GM23338 (cell line): ENCODE measurements around the gene MEN1. TPM values are rescaled to one million over a fixed set of nuclear protein-coding genes. Genes with fewer than 3 reads are reported as not detected.

Source experiments
- CREB1 ChIP-seq: fragments of 250-450 bp; sonication (Bioruptor Pico); IDR thresholded peaks from 2 replicates; pipeline ENCODE4 v1.5.0; 2020; ENCODE audit warnings: low read depth, mild to moderate bottlenecking, moderate library complexity
- CTCF ChIP-seq, 2 experiments: fragments of 200-600 bp in 1 of 2; sonication (generic) in 1 of 2; conservative IDR thresholded peaks; 2 replicates each; pipeline versions ENCODE4 v1.5.1 to v1.6.1; 2016 to 2017; ENCODE audit warnings: antibody characterized with exemption in 2 of 2, low read depth in 2 of 2, mild to moderate bottlenecking in 2 of 2, moderate library complexity in 1 of 2
- ETS1 ChIP-seq: IDR thresholded peaks from 2 replicates; pipeline ENCODE4 v1.6.1; 2016; ENCODE audit warnings: antibody characterized with exemption
- EZH2phosphoT487 ChIP-seq: fragments of 200-600 bp; sonication (generic); IDR thresholded peaks from one replicate; pipeline ENCODE4 v1.8.1; 2018; ENCODE audit warnings: antibody characterized with exemption; ENCODE audit not compliant: unreplicated experiment
- ZNF462 ChIP-seq: fragments of 250-450 bp; sonication (Bioruptor Pico); IDR thresholded peaks from 2 replicates; pipeline ENCODE4 v1.5.0; 2020; ENCODE audit warnings: mild to moderate bottlenecking, moderate library complexity
- polyA plus RNA-seq: library from polyadenylated mRNA; unstranded; fragments of >200 nt; fragmentation: Nextera tagmentation; extraction: Ambion mirVana; gene quantifications from 2 replicates; pipeline ENCODE4 v1.2.1, GENCODE V29; 2016
- total RNA-seq: library from RNA; depleted of rRNA; stranded (reverse); fragments of >200 nt; shearing (Covaris generic); gene quantifications from 2 replicates; pipeline ENCODE4 v1.2.3, GENCODE V29; 2014

The MEN1 gene
- total and polyA plus RNA-seq, 2 experiments from 2014 or later, result 31.6 to 45.2 TPM

- TF ChIP-seq ZNF462 (CRISPR knock-in tag) (no peak), ETS1 (no peak), CREB1 (CRISPR knock-in tag) (no peak), CTCF (conservative IDR thresholded peaks at IDR 0.05; ENCODE audit: low read depth in 2 of 2) (no peak), EZH2phosphoT487 (no peak)
Measured at GRCh38 chr11:64801561-64802369, 8.6 kb downstream of the MEN1 start (continued).
